ENCODE data around the gene PSAP.
A peak's percentile ranks its signal among the peaks of the same experiment; 100 is the strongest.

The PSAP gene

DNA sequence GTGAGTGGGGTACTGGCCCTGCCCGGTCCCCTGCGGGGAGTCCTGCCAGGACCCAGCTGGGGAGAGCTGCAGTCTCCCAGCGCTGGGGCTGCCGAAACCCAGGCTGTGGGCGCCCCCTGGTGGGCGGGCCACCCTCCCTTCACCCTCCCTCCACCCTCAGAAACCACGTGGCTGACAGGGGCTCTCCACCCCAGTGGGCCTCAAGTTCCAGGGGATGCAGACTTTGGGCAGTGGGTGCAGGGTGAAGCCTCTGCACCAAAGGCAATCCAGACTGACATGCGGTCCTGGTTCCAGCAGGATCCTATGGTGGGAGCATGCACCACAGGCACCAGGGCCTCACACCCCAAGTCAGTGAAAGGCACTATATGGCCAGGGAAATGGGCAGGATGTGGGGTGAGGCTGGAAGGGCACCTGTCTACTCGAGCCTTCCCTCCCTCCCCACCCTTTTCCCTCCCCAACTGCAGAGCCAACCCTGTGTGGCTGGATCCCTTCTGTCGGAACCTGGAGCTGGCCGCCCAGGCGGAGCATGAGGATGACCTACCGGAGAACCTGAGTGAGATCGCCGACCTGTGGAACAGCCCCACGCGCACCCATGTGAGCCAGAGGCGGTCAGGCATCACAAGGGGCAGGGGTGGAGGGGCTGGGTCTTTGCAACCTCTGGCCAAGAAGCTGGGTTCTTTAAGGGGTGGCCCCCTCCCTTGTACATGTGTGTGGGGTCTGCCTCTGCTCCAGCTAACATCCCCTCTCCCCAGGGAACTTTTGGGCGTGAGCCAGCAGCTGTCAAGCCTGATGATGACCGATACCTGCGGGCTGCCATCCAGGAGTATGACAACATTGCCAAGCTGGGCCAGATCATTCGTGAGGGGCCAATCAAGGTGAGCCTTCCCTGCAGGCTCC lies 38.8 kb downstream of the PSAP start:
- Histone ChIP-seq H3K27ac (ENCODE audit: low read length) (no peak overlapping the region), H3K27me3 (replicated peaks; ENCODE audit: insufficient read depth, low read length) (no peaks in the 10 kb centered on the region), H4K20me1 (ENCODE audit: insufficient read depth, low read length) (no peaks in the 10 kb centered on the region), H3F3A (ENCODE audit: insufficient read depth, low read length) (no peaks in the 10 kb centered on the region), H2AFZ (ENCODE audit: low read length) (no peak overlapping the region), H3K4me2 (ENCODE audit: low read depth, low read length) (no peak overlapping the region), H3K9me2 (replicated peaks; ENCODE audit: insufficient read depth, low read length) (no peaks in the 10 kb centered on the region), H3K9me3 (replicated peaks; ENCODE audit: insufficient read depth, low read length) (no peaks in the 10 kb centered on the region), H3K79me2 (ENCODE audit: low read length) (no peaks in the 10 kb centered on the region), H3K4me1 (ENCODE audit: low read length) (no peaks in the 10 kb centered on the region), H3K36me3 (replicated peaks; ENCODE audit: insufficient read depth, low read length) (no peaks in the 10 kb centered on the region), H3K4me3 (ENCODE audit: low read length) (no peak overlapping the region), H3K9ac (ENCODE audit: low read length) (no peak overlapping the region)
- peak; percentile 53 for DNase-seq
- TF ChIP-seq EZH2 (optimal IDR thresholded peaks at IDR 0.05; ENCODE audit: low read depth, low read length) (no peak), EZH2phosphoT487 (IDR thresholded peaks at IDR 0.05; ENCODE audit: low read length) (no peak), CTCF (IDR thresholded peaks at IDR 0.05; ENCODE audit: low read length) (peak; percentile 87)

GRCh38 chr10:71811351-71811750 lies 39.7 kb downstream of the PSAP start:
- H3F3A ChIP-seq (ENCODE audit: insufficient read depth, low read length), result no peaks in the 10 kb centered on the region
- H3K79me2 ChIP-seq (ENCODE audit: low read length), result no peaks in the 10 kb centered on the region
- no peaks in the 10 kb centered on the region for H3K4me1 ChIP-seq (ENCODE audit: low read length)
- no peaks in the 10 kb centered on the region for H3K9me2 ChIP-seq (replicated peaks; ENCODE audit: insufficient read depth, low read length)
- H3K4me2 ChIP-seq (ENCODE audit: low read depth, low read length), result no peak overlapping the region
- no peaks in the 10 kb centered on the region for H3K9me3 ChIP-seq (replicated peaks; ENCODE audit: insufficient read depth, low read length)
- no peak for TF ChIP-seq CTCF (IDR thresholded peaks at IDR 0.05; ENCODE audit: low read length)
- TF ChIP-seq EZH2phosphoT487 (IDR thresholded peaks at IDR 0.05; ENCODE audit: low read length), result no peak
- no peak for TF ChIP-seq EZH2 (optimal IDR thresholded peaks at IDR 0.05; ENCODE audit: low read depth, low read length)
- no peaks in the 10 kb centered on the region for H4K20me1 ChIP-seq (ENCODE audit: insufficient read depth, low read length)
- no peak for DNase-seq
- no peak overlapping the region for H3K9ac ChIP-seq (ENCODE audit: low read length)
- no peaks in the 10 kb centered on the region for H3K27me3 ChIP-seq (replicated peaks; ENCODE audit: insufficient read depth, low read length)
- H3K36me3 ChIP-seq (replicated peaks; ENCODE audit: insufficient read depth, low read length), result no peaks in the 10 kb centered on the region
- no peak overlapping the region for H2AFZ ChIP-seq (ENCODE audit: low read length)
- no peak overlapping the region for H3K27ac ChIP-seq (ENCODE audit: low read length)
- no peak overlapping the region for H3K4me3 ChIP-seq (ENCODE audit: low read length)

- H3K4me1 ChIP-seq (ENCODE audit: low read length), result no peaks in the 10 kb centered on the region
- H3K4me3 ChIP-seq (ENCODE audit: low read length), result no peak overlapping the region
- H4K20me1 ChIP-seq (ENCODE audit: insufficient read depth, low read length), result no peaks in the 10 kb centered on the region
- DNase-seq, result no peak
- H2AFZ ChIP-seq (ENCODE audit: low read length), result no peak overlapping the region
- H3K36me3 ChIP-seq (replicated peaks; ENCODE audit: insufficient read depth, low read length), result no peaks in the 10 kb centered on the region
- H3K9me3 ChIP-seq (replicated peaks; ENCODE audit: insufficient read depth, low read length), result no peaks in the 10 kb centered on the region
- H3K27ac ChIP-seq (ENCODE audit: low read length), result no peak overlapping the region
- TF ChIP-seq EZH2 (optimal IDR thresholded peaks at IDR 0.05; ENCODE audit: low read depth, low read length) (no peak), CTCF (IDR thresholded peaks at IDR 0.05; ENCODE audit: low read length) (no peak)
- H3K27me3 ChIP-seq (replicated peaks; ENCODE audit: insufficient read depth, low read length), result no peaks in the 10 kb centered on the region
- no peak overlapping the region for H3K9ac ChIP-seq (ENCODE audit: low read length)
- H3F3A ChIP-seq (ENCODE audit: insufficient read depth, low read length), result no peaks in the 10 kb centered on the region
- H3K9me2 ChIP-seq (replicated peaks; ENCODE audit: insufficient read depth, low read length), result no peaks in the 10 kb centered on the region
- no peaks in the 10 kb centered on the region for H3K79me2 ChIP-seq (ENCODE audit: low read length)
- H3K4me2 ChIP-seq (ENCODE audit: low read depth, low read length), result no peak overlapping the region
Observed at GRCh38 chr10:71810048-71810750, 40.9 kb downstream of the PSAP start.

Measured in MM.1S (cell line).